NCI-H2196 treated with DMSO at 0.1 percent for 48 hours (cell line): Measurements from ENCODE around the gene ARHGAP22.

Experiments
- DNase-seq: peaks from one replicate; lab custom pipeline; 2025; ENCODE audit not compliant: unreplicated experiment; lab: John Stamatoyannopoulos, UW

ARHGAP22 gene

DNA sequence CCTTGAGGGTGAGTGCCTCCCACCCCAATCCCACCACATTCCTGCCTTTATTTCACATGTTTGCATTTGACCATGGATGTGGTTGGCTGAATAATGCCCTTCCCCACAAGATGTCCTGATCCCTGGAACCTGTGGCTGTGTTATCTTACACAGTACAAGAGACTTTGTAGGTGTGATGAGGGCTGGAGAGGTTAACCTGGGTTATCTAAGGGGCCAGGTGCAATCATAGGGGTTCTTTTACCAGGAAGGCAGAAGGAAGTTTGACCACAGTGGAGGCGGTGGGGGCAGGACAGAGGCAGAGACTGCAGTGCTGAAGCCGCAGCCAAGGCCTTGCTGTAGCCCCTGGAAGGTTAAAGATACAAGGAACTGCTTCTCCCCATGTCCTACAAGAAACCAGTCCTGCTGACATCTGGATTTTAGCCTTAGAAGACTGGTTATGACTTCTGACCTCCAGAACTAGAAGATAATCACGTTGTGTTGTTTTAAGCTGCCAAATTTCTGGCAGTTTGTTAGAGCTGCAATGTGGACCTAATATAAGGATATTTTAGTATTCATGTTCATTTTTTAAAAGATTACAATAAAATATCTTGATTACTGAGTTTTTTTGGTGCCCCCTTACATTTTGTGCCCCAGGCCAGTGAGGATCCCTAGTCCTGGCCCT lies 136.6 kb downstream of the ARHGAP22 start:
- DNase-seq, result no peak

DNA sequence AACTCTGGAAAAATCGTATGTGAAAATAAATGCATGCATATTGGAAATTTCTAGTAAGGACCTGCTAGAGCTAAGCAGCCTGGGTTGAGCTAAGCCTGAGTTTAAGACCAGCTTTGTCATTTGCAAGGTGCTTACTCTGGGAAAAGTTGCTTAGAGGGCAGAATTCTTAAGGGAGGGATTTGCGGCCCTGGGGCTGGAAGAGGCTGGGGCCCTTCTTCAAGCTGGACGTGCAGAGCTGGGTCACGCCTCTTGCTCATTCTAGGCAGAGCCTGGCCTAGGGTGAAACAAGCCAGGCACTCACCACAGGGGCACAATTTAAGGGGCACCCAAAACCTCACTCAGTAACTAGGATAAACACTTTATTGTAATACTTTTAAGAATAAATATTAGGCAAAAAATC lies 137.2 kb downstream of the ARHGAP22 start:
- no peak for DNase-seq

DNA sequence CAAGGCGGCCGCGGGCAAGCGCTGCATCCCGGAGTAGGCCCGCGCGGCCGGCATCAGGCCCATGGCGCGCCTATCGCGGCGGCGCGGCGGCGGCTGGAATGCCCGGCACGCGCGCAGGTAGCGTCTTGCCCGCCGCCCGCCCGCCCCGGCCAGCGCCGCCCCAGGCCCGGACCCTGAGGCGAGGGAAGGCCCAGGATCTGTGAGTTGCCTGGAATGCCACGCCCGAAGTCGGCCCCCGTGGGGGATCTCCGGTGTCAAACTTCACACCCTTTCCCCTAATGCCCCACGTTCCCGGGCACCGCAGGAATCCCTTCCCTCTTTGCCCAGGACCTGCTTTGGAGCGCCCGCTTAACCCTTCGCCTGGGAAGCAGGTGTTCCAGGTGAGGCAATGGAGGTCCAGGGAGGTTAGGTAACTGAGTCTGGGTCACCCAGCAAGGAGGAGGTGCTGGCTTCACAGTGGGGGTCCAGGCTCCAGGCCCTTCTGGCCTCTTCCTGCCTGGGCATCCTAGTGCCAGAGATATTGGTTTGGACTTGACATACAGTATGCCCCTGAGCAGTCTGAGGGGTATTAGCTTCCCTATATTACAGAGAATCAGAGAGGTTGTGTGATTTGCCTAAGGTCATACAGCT lies 138.1 kb downstream of the ARHGAP22 start:
- no peak for DNase-seq

DNA sequence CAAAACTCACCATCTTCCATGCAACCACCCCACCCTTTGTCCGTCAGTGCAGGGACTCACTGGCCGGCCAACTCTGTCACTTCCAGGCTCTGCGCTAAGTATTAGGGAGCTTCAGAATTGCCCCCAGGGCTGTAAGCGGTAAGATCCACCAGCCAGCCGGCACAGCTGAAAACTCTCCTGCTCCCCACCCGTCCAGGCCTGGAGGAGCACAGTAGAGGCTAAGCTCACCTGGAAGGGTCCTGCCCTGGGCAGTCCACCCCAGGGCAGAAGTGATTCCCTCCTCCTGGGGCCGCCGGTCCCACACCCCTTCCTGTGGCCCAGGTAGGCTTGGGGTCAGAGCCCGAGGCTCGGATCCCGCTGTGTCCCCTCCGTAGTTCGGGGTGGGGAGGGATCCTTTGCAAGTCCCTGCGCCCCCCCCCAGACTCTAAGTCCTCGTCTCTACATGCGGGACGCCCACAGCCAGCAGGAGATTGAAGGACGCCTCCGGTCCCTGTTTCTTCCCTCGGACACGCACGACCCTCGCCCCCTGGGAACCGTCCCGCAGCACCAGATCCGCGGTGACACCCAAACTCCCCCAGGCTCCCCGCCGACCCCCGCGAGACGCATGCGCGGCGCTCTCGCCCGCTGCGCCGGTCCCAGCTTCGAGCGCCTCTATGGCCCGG lies 138.9 kb downstream of the ARHGAP22 start:
- DNase-seq, result no peak

DNA sequence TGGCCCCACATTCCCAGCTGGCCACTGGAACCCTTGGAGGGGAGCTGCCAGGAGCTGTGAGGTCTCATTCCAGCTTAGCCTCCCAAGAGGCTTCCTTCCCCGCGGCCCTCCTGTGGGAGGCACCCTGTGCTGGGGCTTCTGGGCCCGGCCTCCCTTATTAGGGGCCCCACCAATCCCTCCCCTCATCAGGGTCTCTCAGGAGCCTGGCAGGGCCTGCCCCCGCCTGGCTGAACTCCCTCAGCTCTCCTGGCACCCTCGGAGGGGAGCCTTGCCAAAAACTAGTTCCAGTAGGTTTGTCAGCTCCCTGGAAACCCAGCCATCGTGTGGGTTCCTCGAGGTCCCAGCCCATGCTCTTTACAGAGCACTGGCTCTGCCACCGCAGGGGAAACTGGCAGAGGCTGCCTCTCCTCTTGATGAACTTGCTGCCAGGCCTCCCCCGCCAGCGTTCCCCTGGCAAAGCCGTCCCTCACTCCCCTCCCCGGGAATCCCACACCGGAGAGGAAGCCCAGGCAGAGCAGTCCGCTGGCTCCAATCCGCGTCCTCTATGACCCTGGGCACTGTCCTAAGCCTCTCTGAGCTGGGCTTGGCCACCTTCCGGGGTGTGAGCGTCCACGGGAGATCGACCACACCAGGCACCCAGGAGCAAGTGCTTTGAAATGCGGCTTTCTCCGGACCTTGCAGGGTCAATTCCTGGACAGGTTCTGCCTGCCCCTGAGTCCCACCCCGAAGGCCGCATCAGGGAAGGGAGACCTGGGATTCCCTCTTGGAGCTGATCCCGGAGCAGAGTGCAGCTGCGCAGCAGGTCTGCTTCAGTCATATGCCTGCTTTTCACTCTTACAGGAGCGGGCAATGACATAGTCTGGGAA lies 139.8 kb downstream of the ARHGAP22 start:
- DNase-seq, result no peak

DNA sequence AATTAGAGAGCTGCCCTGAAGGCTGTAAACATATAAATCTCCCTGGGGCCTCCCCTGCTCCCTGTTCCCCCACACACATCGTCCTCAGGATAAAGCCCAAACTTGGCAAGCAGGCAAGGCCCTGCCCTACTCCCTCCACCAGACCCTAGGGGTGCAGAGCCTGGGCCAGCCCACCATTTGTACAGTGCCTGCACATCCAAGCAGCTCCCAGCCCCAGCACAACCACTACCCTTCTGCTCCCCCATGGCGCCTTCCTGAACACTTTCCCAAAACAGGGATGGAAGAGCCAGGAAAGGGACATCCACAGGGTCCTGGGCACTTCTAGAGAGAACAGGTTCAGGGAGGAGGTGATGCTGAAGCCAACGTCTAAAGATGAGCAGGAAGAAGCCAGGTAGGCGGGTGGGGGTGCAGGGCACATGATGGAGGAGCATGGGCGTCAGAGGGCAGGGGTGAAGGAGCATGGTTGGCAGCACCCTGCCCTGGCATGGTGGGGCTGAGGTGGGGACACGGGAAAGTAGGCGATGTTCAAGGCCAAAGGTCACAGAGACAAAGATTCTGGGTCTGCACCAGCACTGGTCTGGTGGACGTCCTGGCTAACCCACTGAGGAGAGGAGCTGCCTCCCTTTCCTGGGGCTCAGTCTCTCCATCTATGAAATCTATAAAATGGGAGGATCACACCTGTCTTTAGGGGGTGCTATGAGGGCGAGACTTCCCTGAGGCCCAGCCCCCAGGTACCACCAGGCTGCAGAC lies 140.6 kb downstream of the ARHGAP22 start:
- DNase-seq, result no peak

DNA sequence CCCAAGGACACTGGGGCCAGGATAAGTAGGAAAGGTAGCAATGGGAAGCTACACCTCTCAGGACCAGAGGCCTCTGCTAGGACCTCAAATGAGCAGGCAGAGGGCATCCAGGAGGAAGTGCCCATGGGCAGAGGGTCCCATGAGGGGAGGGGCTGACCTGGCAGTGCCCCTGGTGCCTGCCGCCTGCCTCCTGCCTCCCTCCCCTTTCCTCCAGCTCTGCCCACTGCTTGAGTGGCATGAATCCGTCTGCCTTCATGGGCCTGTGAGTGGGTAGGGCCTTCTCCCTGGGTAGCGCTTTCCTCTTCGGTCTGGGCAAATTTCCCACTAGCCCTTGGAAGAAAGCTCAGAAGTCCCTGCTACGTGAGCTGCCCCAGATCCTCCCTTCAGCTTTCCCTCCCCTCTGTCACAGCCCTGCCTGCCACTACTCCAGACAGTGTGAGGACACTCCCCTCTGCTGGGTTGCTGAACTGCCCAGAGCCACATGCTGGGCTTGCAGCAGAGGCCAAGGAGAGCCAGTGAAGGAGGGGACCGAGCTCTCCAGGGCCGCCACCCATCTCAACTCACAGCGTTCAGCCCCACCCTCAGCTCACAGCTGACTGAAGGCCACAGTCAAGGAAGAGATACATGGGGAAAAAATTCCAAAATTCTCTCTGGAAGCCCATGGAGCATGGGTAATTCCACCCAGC lies 141.4 kb downstream of the ARHGAP22 start:
- DNase-seq, result no peak

DNA sequence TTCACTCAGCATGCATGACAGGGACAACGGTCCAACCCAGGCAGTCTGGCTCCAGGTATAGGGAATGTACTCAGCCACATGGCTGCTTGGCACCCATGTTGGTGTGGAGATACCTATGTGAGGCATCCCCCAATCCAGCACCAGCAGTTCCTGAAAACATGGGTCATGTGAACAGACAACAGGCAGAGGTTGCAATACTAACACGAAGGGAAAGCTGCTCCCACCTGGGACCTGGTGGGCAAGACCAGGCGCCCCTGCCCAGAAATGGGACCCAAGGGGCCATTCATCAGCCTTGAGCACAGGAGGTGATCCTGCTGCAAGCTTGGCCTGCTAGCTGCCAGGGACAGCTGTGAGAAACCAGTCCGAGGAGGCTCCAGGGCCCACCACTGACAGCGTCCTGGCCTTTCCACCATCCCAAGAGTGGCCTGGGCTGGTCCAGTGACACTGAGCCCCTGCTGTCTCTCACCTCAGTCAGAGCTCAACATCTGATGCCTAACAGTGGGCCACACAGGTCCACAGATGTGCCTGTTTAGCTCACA lies 142.3 kb downstream of the ARHGAP22 start:
- DNase-seq, result no peak

DNA sequence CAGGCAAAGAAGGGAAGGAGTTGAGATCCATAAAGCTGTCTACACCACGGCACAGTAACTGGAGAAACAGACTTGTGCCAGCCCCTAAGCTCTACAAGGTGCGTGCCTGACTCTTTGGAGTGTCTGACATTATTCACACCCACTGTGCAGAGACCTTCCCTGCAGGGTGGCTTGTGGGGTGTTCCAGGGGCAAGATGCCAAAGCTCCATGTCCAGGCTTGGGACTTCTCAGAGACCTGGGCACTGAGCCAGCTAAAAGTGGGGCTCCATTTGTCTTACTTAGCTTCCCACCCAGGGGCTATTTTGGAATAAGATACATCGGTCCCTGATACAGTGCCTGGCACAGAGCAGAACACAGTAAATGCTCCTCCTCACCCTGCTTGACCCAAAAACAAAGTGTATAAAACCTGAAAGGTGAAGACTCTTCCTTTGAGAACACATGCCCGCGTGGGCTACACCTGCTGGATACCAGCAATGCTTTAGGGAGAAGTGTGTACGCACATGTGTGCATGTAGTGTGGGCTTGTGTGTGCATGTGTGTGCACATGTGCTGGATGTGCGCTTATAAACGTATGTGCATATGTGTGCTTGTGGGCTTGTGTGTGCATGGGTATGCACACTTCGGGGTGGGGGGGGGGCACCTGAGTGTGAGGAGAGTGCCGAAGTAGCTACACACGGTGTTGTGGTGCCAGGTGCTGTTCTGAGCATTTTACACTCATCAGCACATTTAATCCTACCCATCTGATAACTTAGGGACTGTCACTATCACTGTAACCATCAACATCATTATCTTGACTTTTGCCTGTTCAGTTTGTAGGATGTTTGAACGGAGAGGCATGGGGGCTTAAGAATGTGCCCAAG lies 143.0 kb downstream of the ARHGAP22 start:
- no peak for DNase-seq

DNA sequence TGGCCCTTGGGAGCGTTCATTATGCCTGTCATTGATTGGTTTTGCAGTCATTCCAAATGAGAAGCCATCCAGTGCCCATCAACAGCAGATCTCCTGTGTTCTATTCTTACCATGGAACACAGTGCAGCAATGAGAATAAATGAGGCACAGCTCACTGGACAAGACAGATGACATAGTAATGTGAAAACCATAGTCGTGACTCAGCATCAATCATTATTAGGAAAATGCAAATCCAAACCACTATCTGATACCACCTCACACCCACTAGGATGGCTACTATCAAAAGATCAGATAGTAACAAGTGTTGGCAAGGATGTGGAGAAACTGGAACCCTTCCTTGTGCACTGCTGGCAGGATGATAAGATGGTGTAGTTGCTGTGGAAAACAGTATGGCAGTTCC lies 144.7 kb downstream of the ARHGAP22 start:
- DNase-seq, result no peak

DNA sequence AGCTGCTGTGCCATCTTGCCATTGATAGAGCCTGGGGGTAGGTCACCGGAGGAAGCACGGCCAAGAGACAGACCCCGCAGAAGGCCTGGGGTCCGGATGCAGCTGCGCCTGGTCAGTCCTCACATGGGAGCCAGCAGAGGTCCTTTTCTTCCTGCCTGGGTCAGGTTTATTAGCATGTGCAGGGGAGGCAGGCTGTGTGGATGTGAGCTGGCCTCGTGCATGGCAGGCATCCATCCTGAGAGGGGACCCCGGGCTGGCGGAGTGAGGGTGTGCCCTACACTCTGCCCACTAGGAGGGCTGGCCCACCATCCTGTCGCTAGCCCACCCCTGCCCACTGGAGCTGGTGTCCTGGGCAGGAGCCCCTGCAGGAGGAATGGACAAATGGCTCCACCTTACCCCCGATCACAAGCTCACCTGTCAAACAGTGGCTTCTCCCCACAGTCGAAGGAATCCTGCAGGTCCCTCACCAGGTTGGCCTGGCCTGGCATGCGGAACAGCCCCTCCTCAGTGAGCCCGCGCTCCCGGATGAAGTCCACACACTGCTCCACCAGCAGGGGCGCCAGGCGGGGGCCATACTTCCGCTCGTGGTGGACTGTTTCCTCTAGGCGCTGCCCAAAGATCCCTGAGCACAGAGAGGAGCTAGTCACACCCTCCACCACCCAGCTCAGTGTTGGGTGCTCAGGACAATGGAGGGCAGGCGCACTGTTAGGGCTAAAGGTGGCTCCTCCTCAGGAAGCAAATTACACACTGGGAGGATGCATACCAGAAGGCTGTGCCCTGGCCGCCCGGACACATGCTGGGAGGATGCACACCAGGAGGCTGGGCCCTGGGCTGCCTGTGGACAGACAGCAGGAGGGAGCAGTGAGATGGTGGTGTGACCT lies 145.4 kb downstream of the ARHGAP22 start:
- no peak for DNase-seq

DNA sequence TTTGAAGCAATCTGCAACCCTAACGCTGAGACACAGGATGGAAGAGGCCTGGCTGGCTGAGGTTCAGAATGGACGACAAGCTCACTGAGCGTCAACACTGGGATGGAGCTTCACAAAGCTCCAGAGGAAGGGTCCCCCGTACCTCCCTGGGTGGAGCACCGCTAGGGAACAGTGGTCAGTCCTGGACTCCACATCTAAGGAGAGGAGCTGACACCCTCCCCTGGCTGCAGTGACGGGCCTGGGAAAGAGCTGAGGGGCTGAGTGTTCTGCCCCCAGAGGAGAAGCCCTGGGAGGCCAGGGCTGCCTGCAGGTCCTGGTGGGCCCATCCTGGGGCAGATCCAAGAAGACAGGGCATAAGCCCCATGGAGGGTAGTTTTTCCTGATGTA lies 146.2 kb downstream of the ARHGAP22 start:
- DNase-seq, result no peak

DNA sequence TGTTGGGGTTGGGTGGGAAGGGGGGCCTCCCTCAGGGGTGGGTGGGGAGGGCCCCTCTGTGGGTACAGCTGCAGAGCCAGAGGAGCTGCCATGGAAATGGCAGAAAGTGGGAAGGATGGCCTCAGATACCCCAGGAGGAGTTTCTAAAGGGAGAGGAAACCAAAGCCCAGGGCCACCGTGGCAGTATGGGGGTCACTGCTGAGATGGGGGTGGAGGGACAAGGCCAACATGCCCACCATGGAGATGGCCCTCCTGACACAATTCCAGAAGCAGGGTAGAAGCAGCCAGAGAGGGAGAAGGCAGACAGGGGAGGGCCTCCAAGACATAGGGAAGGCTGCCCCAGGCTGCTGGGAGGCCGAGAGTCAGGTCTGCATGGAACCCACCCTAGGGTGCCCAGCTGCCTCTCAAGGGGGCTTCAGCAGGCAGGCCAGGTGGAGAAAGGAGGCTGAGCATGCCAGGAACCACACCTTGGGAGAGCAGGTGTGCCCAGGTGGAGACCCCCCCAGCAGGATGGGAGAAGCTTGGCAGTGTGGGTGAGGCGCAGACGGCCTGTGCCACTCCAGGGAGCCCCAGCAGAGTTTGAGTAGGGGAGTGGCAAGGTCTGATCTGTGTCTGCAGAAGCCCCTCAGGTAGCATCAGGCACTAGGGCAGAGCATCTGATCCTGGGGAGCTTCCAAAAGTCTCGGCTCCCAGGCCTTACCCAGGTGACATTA lies 146.8 kb downstream of the ARHGAP22 start:
- DNase-seq, result no peak

DNA sequence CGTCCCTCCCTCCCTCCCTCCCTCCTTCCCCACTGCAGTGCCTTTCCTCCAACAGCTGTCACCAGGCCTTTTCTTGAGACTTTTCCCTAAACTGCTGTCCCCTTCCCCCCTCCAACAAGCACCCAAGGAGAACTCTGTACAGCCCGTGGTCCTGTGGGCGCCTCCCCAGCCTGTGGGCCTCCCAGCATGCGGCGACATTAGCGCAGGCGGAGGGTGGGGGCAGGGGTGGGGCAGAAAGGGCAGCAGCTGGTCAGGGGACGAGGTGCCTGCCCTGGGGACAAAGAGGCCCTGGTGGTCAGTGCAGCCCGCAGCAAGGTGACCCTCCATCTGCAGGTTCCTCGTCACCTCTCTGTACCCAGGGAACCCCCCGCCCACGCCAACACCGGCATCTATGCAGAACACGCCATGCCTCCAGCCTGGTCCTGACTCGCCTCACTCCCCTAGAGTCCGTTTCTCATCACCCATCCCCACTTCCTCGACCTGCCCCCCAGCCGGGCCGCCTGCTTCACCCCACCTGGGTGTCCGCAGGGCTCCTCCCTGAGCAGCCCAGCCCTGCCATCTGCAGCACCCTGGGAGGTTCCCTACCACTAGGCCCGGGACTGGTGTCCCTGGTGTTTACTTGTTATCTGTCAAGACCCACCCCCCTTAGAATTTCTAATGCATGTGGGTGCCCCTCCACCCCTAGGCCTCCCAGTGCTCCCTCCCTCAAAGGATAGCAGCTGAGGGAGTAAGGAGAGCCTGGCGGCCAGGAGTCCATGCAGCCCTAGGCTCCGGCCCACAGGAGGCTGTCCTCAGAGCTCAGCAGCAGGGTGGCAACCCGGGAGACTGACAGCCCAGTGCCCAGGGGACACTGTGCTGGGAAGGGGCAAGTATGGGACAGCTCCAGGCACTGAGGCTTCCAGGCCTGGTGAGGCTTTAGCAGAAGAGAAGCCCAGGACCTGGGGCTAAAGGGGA lies 147.8 kb downstream of the ARHGAP22 start:
- no peak for DNase-seq

DNA sequence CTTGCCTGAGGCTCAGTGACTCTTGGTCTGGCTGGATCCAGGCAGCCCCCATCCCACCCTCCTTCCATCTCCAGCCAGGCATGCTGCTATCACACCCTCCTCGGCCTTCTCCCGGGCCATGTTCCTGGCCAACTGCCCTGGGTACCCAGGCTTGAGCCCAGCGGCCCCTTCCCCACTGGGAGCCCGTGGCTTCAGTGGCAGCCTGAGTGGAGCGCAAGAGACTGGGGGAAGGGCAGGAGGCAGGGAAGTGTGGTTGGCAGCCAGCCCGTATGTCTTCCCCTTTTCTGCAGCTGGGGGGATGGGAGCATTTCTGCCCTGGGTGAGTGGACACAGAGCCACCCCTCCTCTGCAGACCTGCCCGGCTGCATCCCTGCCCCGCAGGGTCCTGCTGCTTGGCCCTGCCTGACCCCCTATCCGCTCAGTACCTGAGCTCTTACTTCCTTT lies 148.5 kb downstream of the ARHGAP22 start:
- no peak for DNase-seq

DNA sequence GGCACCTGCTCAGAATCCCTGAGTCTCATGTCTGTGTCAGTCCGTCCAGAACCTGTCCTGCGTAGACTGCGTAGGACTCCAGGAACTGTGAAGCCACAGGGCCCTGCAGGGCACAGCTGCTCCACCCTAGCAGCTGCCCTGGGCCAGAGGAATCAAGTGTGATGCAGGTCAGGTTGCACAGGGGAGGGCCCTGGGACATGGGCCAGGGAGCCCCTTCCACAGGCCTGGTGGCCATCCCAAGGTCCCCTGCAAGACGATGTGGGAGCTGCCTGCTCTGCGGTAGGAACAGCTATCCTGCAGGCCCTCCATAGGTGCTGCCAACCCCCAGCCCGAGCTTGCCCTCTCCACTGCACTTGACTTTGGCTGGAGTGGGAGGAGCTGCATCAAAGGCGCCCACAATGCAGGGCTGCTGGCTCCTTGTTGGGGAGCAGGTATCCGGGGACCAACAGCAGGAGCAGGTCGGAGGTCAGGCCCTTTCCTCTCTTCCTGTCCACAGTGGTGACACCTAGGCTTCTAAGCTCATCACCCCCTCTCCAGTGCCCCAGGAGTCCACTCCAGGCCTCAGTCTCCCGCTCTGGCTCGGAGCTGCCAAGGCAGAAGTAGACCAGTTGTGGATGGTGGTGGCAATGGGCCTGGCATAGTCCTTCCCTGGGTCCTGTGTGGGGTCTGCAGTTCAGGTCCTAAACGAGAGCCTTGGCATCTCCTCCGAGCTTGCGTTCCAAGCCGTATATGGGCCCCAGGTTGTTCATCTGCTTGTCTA lies 149.3 kb downstream of the ARHGAP22 start:
- no peak for DNase-seq
